Kidney (tissue), 14 donors: ENCODE data around the gene MFNG. TPM values are rescaled to one million over a fixed set of nuclear protein-coding genes. Genes with fewer than 3 reads are reported as not detected.

Source experiments
- DNase-seq, 5 donors: peaks; one replicate each; pipeline ENCODE4 v3.0.0-alpha.2; 2013 to 2020
- FAIRE-seq: peaks from 2 replicates; lab custom pipeline; 2012; peaks lifted over from hg19 to GRCh38; lab: Jason Lieb, UNC
- H3K27ac ChIP-seq, 2 donors: one replicate each; pipeline ENCODE4 v1.7.0; 2013; ENCODE audit warnings: low read depth in 2 of 2, low read length in 2 of 2, inconsistent platforms in 1 of 2
- H3K27me3 ChIP-seq: one replicate; pipeline ENCODE4 v1.7.1; 2013; ENCODE audit warnings: low read length, inconsistent platforms; ENCODE audit not compliant: control insufficient read depth, insufficient read depth
- H3K36me3 ChIP-seq, 3 donors: one replicate each; pipeline versions ENCODE4 v1.7.0 to v1.7.1; 2013; ENCODE audit warnings: low read length in 3 of 3, control low read depth in 1 of 3, inconsistent platforms in 1 of 3; ENCODE audit not compliant: insufficient read depth in 3 of 3, control insufficient read depth in 2 of 3
- H3K4me1 ChIP-seq, 3 donors: one replicate each; pipeline versions ENCODE4 v1.7.0 to v1.7.1; 2013; ENCODE audit warnings: low read length in 3 of 3, inconsistent platforms in 1 of 3, low read depth in 1 of 3; ENCODE audit not compliant: control insufficient read depth in 2 of 3, insufficient read depth in 2 of 3
- H3K4me3 ChIP-seq, 3 donors: one replicate each; pipeline versions ENCODE4 v1.7.0 to v1.8.1; 2013; ENCODE audit warnings: low read length in 3 of 3, control low read depth in 1 of 3, inconsistent platforms in 1 of 3
- H3K9ac ChIP-seq, 3 donors: one replicate each; pipeline versions ENCODE4 v1.7.0 to v1.7.1; 2013; ENCODE audit warnings: low read length in 3 of 3, control low read depth in 1 of 3, inconsistent platforms in 1 of 3
- H3K9me3 ChIP-seq, 3 donors: one replicate each; pipeline versions ENCODE4 v1.7.0 to v1.7.1; 2013; ENCODE audit warnings: low read length in 3 of 3, control low read depth in 1 of 3, inconsistent platforms in 1 of 3; ENCODE audit not compliant: control insufficient read depth in 2 of 3, insufficient read depth in 1 of 3
- intact Hi-C: fragments of 100-400 bp; cut with DNase I; formaldehyde crosslinking; loops from one replicate; pipeline ENCODE4 v1.11.1; 2022
- polyA plus RNA-seq: library from polyadenylated mRNA; stranded (reverse); fragments of 350-450 nt; fragmentation: Illumina TruSeq; extraction: RNeasy Lipid Tissue Mini Kit (QIAGEN cat#74804); gene quantifications from one replicate; pipeline ENCODE4 v1.2.3, GENCODE V29; 2014; ENCODE audit warnings: low read depth, low replicate concordance; ENCODE audit not compliant: insufficient read depth
- total RNA-seq: library from RNA; stranded (reverse); fragmentation: NEBNext Ultra II Directional; extraction: Animal tissue kit (Norgen Biotek cat#: 25700); gene quantifications from one replicate; pipeline ENCODE4 v1.2.1, GENCODE V29; 2021
- TF ChIP-seq, protein P1 (sequence below): IDR thresholded peaks from 3 replicates; pipeline ENCODE4 v1.5.1; 2012; ENCODE audit warnings: mild to moderate bottlenecking, moderate library complexity, borderline replicate concordance; ENCODE audit not compliant: insufficient read depth; ENCODE audit errors: extremely low read depth
- donor health status: control.
- donor health status: control.
- donor health status: control.
- donor health status: control.
- donor health status: control.
- donor health status: DM: yes; HTN: yes; CAD: no.
- donor health status: Normal renal cell carcinoma (clear cell type).

Gene MFNG
- total and polyA plus RNA-seq, 2 donors from 2014 or later, result 9.1 to 31.1 TPM

DNA sequence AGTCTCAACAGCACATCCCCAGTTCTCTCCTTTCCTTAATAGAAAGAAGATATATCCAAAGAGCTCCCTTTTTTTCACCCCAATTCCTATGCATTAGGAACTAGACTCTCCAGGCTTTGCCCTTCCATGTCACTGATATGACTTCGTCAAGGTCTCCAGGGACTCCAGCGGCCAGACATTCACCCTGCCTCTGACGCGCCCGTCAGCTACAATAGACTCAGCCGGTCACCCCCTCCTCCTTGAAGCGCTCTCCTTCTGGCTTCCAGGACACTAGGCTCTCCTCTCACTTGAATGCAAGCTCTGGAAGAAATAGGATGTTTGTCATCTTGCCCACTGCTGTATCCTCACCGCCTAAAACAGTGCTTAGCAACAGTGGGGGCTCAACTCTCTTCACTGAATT, 44.0 kb downstream of the MFNG start:
- H3K27ac ChIP-seq, result no peak overlapping the region
- FAIRE-seq (no peak), DNase-seq (no peak)
- H3K9me3 ChIP-seq, result peaks cover 0 to 4% (median 0%) of the 10 kb centered on the region in 3 donors
- intact Hi-C loops, result no loop called here
- H3K9ac ChIP-seq, result no peak overlapping the region
- no peaks in the 10 kb centered on the region for H3K27me3 ChIP-seq
- H3K4me3 ChIP-seq, result no peak overlapping the region
- H3K4me1 ChIP-seq, result no peaks in the 10 kb centered on the region
- no peaks in the 10 kb centered on the region for H3K36me3 ChIP-seq
- TF ChIP-seq, protein P1, sequence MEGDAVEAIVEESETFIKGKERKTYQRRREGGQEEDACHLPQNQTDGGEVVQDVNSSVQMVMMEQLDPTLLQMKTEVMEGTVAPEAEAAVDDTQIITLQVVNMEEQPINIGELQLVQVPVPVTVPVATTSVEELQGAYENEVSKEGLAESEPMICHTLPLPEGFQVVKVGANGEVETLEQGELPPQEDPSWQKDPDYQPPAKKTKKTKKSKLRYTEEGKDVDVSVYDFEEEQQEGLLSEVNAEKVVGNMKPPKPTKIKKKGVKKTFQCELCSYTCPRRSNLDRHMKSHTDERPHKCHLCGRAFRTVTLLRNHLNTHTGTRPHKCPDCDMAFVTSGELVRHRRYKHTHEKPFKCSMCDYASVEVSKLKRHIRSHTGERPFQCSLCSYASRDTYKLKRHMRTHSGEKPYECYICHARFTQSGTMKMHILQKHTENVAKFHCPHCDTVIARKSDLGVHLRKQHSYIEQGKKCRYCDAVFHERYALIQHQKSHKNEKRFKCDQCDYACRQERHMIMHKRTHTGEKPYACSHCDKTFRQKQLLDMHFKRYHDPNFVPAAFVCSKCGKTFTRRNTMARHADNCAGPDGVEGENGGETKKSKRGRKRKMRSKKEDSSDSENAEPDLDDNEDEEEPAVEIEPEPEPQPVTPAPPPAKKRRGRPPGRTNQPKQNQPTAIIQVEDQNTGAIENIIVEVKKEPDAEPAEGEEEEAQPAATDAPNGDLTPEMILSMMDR, result no peak

DNA sequence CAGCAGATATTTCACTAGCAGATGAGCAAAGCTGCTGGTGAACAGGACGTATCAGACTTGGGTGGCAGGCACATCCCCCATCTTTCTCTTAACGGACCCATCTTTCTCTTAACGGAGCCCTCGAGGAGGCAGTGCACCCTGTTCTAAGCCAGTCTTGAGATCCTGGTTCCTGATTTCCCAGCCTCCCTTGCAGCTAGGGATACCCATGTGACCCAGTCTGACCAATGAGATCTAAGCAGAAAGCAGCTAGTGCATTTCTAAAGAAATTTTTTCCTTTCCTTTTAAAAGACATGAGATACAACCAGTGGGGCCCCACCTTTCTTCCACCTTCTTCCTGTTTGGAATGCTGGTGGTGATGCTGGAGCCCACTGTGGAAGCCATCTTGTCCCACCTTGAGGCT, 45.3 kb downstream of the MFNG start:
- intact Hi-C loops, result no loop called here
- no peaks in the 10 kb centered on the region for H3K27me3 ChIP-seq

DNA sequence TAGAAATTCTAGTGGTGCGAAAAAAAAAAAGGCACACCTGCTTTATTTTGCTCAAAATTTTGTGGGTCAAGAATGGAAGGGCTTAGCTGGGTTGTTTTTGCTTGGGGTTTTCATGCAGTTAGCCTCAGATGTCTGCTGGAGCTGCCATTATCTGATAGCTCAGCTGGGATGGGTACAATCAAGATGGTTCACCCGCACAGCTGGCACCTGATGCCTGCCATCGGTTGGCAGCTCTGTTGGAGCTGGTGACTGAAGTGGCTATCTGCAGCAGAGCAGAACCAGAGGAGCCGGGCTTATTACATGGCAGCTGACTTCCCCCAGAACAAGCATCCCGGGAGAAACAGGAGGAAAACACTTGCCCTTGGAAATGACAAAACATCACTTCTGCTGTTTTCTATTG, 46.8 kb downstream of the MFNG start:
- Histone ChIP-seq H3K27ac (no peak overlapping the region), H3K4me3 (no peak overlapping the region), H3K4me1 (no peaks in the 10 kb centered on the region), H3K9me3 (peaks cover 0 to 4% (median 0%) of the 10 kb centered on the region in 3 donors), H3K9ac (no peak overlapping the region), H3K27me3 (no peaks in the 10 kb centered on the region), H3K36me3 (no peaks in the 10 kb centered on the region)
- intact Hi-C loops, result no loop called here
- DNase-seq, result no peak
- no peak for FAIRE-seq
- TF ChIP-seq, protein P1, result no peak

More for the DNA sequence above, 45.3 kb downstream of the MFNG start:
- Histone ChIP-seq H3K36me3 (no peaks in the 10 kb centered on the region), H3K27ac (no peak overlapping the region), H3K9me3 (peaks cover 0 to 4% (median 0%) of the 10 kb centered on the region in 3 donors), H3K9ac (no peak overlapping the region), H3K4me1 (no peaks in the 10 kb centered on the region), H3K4me3 (no peak overlapping the region)
- DNase-seq (no peak), FAIRE-seq (no peak)
- TF ChIP-seq, protein P1, result no peak

DNA sequence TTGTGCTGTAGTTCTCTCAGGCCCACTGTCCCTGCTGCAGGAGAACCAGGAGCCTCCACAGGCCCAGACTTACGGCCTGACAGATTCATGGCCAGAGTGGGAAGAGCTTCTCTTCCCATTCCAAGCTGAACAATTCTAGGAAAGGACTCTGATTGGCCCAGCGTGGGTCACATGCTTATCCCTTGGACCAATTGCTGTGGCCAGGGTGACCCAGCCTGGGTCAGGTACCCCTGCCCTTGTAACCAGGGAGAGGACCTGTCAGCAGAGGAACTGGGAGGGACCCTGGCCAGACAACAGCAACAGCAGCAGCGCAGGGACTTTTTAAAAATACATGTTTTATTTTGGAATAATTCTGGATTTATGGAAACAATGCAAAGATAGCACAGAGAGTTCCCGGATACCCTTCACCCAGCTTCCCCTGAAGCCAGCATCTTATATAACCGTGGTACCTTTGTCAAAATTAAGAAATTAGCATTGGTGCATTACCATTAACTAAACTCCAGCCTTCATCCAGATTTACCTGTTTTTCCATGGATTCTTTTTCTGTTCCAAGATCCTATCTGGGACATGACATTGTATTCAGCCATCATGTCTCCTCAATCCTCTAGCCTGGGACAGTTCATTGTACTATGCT, 50.1 kb downstream of the MFNG start:
- no peak for FAIRE-seq
- no peak for DNase-seq
- Histone ChIP-seq H3K4me3 (no peak overlapping the region), H3K9me3 (no peaks in the 10 kb centered on the region), H3K4me1 (no peaks in the 10 kb centered on the region), H3K9ac (no peak overlapping the region), H3K27me3 (no peaks in the 10 kb centered on the region), H3K27ac (no peak overlapping the region), H3K36me3 (no peaks in the 10 kb centered on the region)
- intact Hi-C loops, result no loop called here
- TF ChIP-seq, protein P1, result no peak
